ENCODE results near the gene MED6.

GRCh38 chr14:70534904-70535303 lies 65.6 kb downstream of the MED6 start, which contains the start of gene ADAM20:
- no peak for TF ChIP-seq EZH2 (IDR thresholded peaks at IDR 0.05; ENCODE audit: low read length)
- TF ChIP-seq, protein P1, sequence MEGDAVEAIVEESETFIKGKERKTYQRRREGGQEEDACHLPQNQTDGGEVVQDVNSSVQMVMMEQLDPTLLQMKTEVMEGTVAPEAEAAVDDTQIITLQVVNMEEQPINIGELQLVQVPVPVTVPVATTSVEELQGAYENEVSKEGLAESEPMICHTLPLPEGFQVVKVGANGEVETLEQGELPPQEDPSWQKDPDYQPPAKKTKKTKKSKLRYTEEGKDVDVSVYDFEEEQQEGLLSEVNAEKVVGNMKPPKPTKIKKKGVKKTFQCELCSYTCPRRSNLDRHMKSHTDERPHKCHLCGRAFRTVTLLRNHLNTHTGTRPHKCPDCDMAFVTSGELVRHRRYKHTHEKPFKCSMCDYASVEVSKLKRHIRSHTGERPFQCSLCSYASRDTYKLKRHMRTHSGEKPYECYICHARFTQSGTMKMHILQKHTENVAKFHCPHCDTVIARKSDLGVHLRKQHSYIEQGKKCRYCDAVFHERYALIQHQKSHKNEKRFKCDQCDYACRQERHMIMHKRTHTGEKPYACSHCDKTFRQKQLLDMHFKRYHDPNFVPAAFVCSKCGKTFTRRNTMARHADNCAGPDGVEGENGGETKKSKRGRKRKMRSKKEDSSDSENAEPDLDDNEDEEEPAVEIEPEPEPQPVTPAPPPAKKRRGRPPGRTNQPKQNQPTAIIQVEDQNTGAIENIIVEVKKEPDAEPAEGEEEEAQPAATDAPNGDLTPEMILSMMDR (optimal IDR thresholded peaks at IDR 0.05 in 1 of 3, IDR thresholded peaks at IDR 0.05 in 1 of 3, conservative IDR thresholded peaks at IDR 0.05 in 1 of 3; ENCODE audit: extremely low read depth in 1 of 3, insufficient read depth in 2 of 3, low read length in 3 of 3) = no peak
